HL-60 (cell line): ENCODE results near the gene DNAJC22.
A peak's percentile ranks its signal among the peaks of the same experiment; 100 is the strongest.

Source experiments
- DNase-seq, 2 experiments: peaks; one replicate each; pipeline ENCODE4 v3.0.0-alpha.2; 2010 to 2020; ENCODE audit warnings: low read depth in 1 of 2, low spot score in 1 of 2
- H3K27ac ChIP-seq: fragments of 250-450 bp; sonication (Bioruptor Pico); replicated peaks from 2 replicates; pipeline ENCODE4 v1.5.1; 2020; ENCODE audit warnings: mild to moderate bottlenecking, moderate library complexity
- H3K27me3 ChIP-seq: fragments of 250-450 bp; sonication (Bioruptor Pico); 2 replicates; pipeline ENCODE4 v1.5.1; 2021; ENCODE audit warnings: mild to moderate bottlenecking, moderate library complexity; ENCODE audit not compliant: insufficient read depth, poor library complexity, severe bottlenecking
- H3K4me3 ChIP-seq: replicated peaks from 2 replicates; pipeline ENCODE4 v1.5.1; 2011; ENCODE audit warnings: mild to moderate bottlenecking, control low read depth, low read length; ENCODE audit not compliant: insufficient read depth
- GABPA ChIP-seq: IDR thresholded peaks from 2 replicates; pipeline ENCODE4 v1.6.1; 2012; ENCODE audit warnings: low read depth
- POLR2AphosphoS5 ChIP-seq: IDR thresholded peaks from 2 replicates; pipeline ENCODE4 v1.6.1; 2012; ENCODE audit warnings: low read depth
- SPI1 ChIP-seq: IDR thresholded peaks from 2 replicates; pipeline ENCODE4 v1.6.1; 2012; ENCODE audit warnings: low read depth, mild to moderate bottlenecking, borderline replicate concordance
- TF ChIP-seq, protein P1 (sequence below): IDR thresholded peaks from 2 replicates; pipeline ENCODE4 v1.6.1; 2012; ENCODE audit warnings: low read depth; ENCODE audit not compliant: insufficient replicate concordance
- TF ChIP-seq, protein P2 (sequence below): IDR thresholded peaks from one replicate; pipeline ENCODE4 v1.5.1; 2011; ENCODE audit warnings: low read length, control low read depth, inconsistent platforms; ENCODE audit not compliant: insufficient read depth

DNAJC22 gene

DNA sequence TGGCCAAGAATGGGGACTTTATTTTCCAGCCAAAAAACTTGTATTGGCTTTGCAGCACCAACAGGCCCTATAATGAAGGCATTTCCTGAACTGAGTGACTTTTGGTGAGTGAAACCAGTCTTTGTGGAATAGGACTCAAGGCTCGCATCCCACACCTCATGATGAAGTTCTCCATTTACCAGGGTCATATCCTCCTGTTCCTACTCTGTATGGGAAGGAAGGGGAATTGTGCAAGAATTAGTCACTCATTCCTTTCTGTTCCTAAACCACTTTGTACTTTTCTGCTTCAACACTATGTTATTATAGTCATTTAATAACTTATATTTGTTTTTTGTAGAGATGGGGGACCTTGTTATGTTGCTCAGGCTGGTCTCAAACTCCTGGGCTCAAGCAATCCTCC lies 18.3 kb downstream of the DNAJC22 start:
- no peaks in the 10 kb centered on the region for H3K27me3 ChIP-seq
- DNase-seq, result peak in 1 of 2 experiments; percentile 75
- no peak overlapping the region for H3K27ac ChIP-seq
- H3K4me3 ChIP-seq, result no peak overlapping the region
- no peak for TF ChIP-seq GABPA
- no peak for TF ChIP-seq POLR2AphosphoS5
- TF ChIP-seq, protein P1, sequence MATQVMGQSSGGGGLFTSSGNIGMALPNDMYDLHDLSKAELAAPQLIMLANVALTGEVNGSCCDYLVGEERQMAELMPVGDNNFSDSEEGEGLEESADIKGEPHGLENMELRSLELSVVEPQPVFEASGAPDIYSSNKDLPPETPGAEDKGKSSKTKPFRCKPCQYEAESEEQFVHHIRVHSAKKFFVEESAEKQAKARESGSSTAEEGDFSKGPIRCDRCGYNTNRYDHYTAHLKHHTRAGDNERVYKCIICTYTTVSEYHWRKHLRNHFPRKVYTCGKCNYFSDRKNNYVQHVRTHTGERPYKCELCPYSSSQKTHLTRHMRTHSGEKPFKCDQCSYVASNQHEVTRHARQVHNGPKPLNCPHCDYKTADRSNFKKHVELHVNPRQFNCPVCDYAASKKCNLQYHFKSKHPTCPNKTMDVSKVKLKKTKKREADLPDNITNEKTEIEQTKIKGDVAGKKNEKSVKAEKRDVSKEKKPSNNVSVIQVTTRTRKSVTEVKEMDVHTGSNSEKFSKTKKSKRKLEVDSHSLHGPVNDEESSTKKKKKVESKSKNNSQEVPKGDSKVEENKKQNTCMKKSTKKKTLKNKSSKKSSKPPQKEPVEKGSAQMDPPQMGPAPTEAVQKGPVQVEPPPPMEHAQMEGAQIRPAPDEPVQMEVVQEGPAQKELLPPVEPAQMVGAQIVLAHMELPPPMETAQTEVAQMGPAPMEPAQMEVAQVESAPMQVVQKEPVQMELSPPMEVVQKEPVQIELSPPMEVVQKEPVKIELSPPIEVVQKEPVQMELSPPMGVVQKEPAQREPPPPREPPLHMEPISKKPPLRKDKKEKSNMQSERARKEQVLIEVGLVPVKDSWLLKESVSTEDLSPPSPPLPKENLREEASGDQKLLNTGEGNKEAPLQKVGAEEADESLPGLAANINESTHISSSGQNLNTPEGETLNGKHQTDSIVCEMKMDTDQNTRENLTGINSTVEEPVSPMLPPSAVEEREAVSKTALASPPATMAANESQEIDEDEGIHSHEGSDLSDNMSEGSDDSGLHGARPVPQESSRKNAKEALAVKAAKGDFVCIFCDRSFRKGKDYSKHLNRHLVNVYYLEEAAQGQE, result no peak
- TF ChIP-seq SPI1, result no peak

DNA sequence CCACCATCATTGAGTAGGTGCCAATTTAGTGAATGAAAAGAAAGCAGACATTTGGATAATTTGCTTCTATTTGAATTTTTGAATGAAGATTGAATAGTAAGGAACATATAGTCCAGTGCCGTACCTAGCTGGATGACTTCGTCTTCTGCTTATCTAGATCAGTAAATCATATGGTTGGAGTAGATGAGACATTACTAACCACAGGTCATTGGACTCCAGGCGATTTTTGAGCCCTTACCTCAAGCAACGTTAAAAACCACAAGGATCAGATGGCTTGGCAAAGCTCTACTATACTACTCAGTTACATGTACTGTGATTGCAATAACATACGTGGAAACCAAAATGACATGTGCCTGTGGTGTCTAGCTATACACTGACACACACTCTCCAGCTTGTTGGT lies 18.9 kb downstream of the DNAJC22 start:
- Histone ChIP-seq H3K27me3 (no peaks in the 10 kb centered on the region), H3K27ac (no peak overlapping the region), H3K4me3 (no peak overlapping the region)
- TF ChIP-seq POLR2AphosphoS5, result no peak
- TF ChIP-seq, protein P2, sequence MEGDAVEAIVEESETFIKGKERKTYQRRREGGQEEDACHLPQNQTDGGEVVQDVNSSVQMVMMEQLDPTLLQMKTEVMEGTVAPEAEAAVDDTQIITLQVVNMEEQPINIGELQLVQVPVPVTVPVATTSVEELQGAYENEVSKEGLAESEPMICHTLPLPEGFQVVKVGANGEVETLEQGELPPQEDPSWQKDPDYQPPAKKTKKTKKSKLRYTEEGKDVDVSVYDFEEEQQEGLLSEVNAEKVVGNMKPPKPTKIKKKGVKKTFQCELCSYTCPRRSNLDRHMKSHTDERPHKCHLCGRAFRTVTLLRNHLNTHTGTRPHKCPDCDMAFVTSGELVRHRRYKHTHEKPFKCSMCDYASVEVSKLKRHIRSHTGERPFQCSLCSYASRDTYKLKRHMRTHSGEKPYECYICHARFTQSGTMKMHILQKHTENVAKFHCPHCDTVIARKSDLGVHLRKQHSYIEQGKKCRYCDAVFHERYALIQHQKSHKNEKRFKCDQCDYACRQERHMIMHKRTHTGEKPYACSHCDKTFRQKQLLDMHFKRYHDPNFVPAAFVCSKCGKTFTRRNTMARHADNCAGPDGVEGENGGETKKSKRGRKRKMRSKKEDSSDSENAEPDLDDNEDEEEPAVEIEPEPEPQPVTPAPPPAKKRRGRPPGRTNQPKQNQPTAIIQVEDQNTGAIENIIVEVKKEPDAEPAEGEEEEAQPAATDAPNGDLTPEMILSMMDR, result no peak
- no peak for TF ChIP-seq GABPA
- TF ChIP-seq SPI1, result no peak
- TF ChIP-seq, protein P1, result no peak
- no peak for DNase-seq

DNA sequence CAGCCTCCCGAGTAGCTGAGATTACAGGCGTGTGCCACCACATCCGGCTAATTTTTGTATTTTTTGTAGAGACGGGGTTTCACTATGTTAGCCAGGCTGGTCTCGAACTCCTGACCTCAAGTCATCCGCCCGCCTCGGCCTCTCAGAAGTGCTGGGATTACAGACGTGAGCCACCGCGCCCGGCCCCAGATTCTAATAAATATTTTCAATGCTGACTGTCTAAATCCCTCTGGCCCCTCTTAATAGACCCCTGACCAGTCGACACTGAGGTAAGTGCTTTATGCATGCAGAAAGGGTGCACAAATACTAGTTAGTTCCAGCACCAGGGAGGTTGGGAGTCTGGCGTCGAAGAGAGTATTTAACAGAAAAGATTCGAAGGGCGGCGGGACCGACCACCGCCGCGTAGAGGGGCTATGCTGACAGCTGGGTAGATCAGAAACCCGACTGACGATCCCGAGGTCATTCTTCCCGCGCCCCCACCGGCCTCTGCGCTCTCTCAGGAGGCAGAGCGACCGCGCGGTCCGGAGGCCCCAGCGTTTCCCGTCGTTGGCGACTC lies 19.5 kb downstream of the DNAJC22 start:
- TF ChIP-seq SPI1 (no peak), GABPA (0 out of 2 replicates have a peak, but pooled peaks have one; percentile 17), POLR2AphosphoS5 (no peak)
- TF ChIP-seq, protein P2, result no peak
- TF ChIP-seq, protein P1, result no peak
- Histone ChIP-seq H3K4me3 (peak overlapping the region; percentile 68), H3K27ac (peak overlapping the region; percentile 97), H3K27me3 (no peaks in the 10 kb centered on the region)
- DNase-seq, result no peak
